ENCODE results near the gene B4GALT2. TPM values are rescaled to one million over a fixed set of nuclear protein-coding genes. Genes with fewer than 3 reads are reported as not detected.
A peak's percentile ranks its signal among the peaks of the same experiment; 100 is the strongest.

The B4GALT2 gene
- total and polyA plus RNA-seq, 2 of the 8 experiments (the other 6 are each of a cell fraction or from before 2014, with no cell fraction given): 56.5 to 121 TPM

DNA sequence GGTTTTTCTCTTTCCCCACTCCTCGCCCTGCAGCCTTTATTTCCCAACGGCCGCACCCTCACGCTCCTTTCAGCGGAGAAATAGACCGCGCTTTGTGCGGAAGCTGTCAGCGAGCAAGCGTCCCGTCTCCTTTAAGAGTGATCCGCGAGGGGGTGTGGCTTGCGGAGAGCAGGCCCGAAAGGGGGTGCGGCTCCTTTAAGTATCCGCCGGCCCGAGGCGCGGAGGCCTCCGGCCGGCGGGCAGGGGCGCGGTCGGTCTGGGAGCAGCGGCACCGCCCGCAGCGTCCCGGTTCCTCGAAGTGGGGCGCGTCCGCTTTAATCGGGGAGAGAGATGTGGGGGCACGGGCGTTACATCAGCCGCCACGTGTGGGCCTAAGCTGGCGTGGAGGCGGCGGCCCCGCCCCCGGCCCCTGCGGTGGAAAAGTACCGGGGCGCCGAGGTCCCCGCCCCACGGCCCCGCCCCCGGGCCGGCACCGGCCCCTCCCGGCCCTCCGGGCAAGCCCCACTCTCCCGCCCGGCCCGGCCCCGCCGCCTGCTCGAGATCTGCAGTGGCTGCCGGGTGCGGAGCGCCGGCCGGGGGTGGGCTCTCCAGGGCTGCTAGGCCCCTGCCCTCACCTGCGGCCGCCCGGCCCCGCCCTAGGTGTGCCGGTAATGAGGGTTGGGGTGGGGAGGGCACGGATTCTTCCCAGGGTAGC, 51.0 kb downstream of the B4GALT2 start:
- no peak overlapping the region for H2BK15ac ChIP-seq (ENCODE audit: low read length)
- peak overlapping the region; percentile 78 to 96 (median 86) for H3K4me3 ChIP-seq (ENCODE audit: extremely low read depth in 1 of 4, insufficient read depth in 2 of 4, low read depth in 3 of 4, low read length in 4 of 4)
- no peak overlapping the region for H3K4ac ChIP-seq (replicated peaks; ENCODE audit: insufficient read length, low read depth, low read length)
- peak overlapping the region; percentile 95 for H3K56ac ChIP-seq (replicated peaks; ENCODE audit: insufficient read length, low read depth, low read length)
- H2BK20ac ChIP-seq (ENCODE audit: low read length): no peak overlapping the region
- WGBS, 2 experiments (ENCODE audit: extremely low coverage in 1 of 2, insufficient coverage in 1 of 2, insufficient read length in 1 of 2, insufficient replicate concordance in 2 of 2, low coverage in 1 of 2, low lambda C conversion rate in 2 of 2, missing lambda C conversion rate in 1 of 2): 2% methylated on average over 49 of the region's 75 CpGs; no CpG with 5 or more reads in 1 of the 2 experiments
- peak overlapping the region; percentile 97 to 99 for H3K4me2 ChIP-seq (ENCODE audit: insufficient read depth in 1 of 2, low read depth in 2 of 2, low read length in 2 of 2)
- peak overlapping the region; percentile 76; the same call in 1 of the 2 replicates for H4K8ac ChIP-seq (ENCODE audit: extremely low read depth, insufficient read depth, low read length)
- no peaks in the 10 kb centered on the region for H3K9me3 ChIP-seq (ENCODE audit: insufficient read depth in 2 of 2, low read depth in 1 of 2, low read length in 1 of 2)
- no peak overlapping the region for H2AK5ac ChIP-seq (ENCODE audit: low read depth, low read length)
- peak overlapping the region; percentile 62 to 79 (median 74) for H3K9ac ChIP-seq (replicated peaks in 1 of 4; ENCODE audit: extremely low read depth in 1 of 4, low read depth in 3 of 4, low read length in 3 of 4)
- H4K5ac ChIP-seq (ENCODE audit: insufficient read length, low read depth, low read length): peak overlapping the region; percentile 86
- H3K4me1 ChIP-seq (replicated peaks in 1 of 4; ENCODE audit: control insufficient read depth in 3 of 4, insufficient read depth in 4 of 4, low read length in 3 of 4): peaks cover 12 to 28% (median 18%) of the 10 kb centered on the region in 4 experiments
- H3K79me2 ChIP-seq (ENCODE audit: control insufficient read depth in 1 of 2, insufficient read depth in 2 of 2, low read length in 2 of 2): peaks cover 0 to 24% of the 10 kb centered on the region in 2 experiments; a peak in 2 of 4 replicates
- H3K27ac ChIP-seq (ENCODE audit: low read depth, low read length): peak overlapping the region; percentile 73; the same call in 1 of the 2 replicates
- no peak overlapping the region for H2BK12ac ChIP-seq (ENCODE audit: low read depth, low read length)
- DNase-seq (ENCODE audit: low read depth in 1 of 2, low spot score in 2 of 2) (peak in 1 of 2 experiments; percentile 92), FAIRE-seq (peak; percentile 79)
- no peaks in the 10 kb centered on the region for H3K36me3 ChIP-seq (ENCODE audit: control insufficient read depth in 2 of 4, insufficient read depth in 4 of 4, low read length in 3 of 4)
- peaks cover 4% of the 10 kb centered on the region; the same call in 1 of the 2 replicates for H3K23me2 ChIP-seq (ENCODE audit: low read depth, low read length)
- H3K18ac ChIP-seq (ENCODE audit: extremely low read depth, low read length): peak overlapping the region; percentile 98
- H2BK5ac ChIP-seq (ENCODE audit: low read depth, low read length): peak overlapping the region; percentile 88; the same call in 1 of the 2 replicates
- no peak overlapping the region for H3K23ac ChIP-seq (ENCODE audit: insufficient read length)
- H2BK120ac ChIP-seq (replicated peaks; ENCODE audit: low read depth, low read length): no peak overlapping the region
- CTCF ChIA-PET (ENCODE audit: partially characterized antibody): interaction anchor here (1.5 to 13.5 kb wide), 6 partner anchors 14 to 84 kb away, joined by 4 to 239 read pairs (median 86); partner anchors contain the start of gene DPH2
- peaks cover 3 to 6% of the 10 kb centered on the region in 2 experiments for H4K20me1 ChIP-seq (replicated peaks in 1 of 2; ENCODE audit: control insufficient read depth in 1 of 2, insufficient read depth in 2 of 2, low read length in 2 of 2)
- peaks cover 5% of the 10 kb centered on the region for H3K79me1 ChIP-seq (ENCODE audit: low read depth, low read length)
- no peak overlapping the region for H3K14ac ChIP-seq (ENCODE audit: insufficient read length)
- H3K27me3 ChIP-seq (replicated peaks in 1 of 4; ENCODE audit: control insufficient read depth in 3 of 4, extremely low read depth in 1 of 4, insufficient read depth in 3 of 4, low read length in 3 of 4): no peaks in the 10 kb centered on the region
- POLR2A ChIA-PET (ENCODE audit: partially characterized antibody): interaction anchor here (0.6 to 26.2 kb wide), 17 partner anchors 13 to 701 kb away, joined by 3 to 544 read pairs (median 5); partner anchors contain the start of genes ATP6V0B, DMAP1, KDM4A and RNU5D-1
- H4K91ac ChIP-seq (replicated peaks; ENCODE audit: insufficient read length, low read length): peak overlapping the region; percentile 61
- no peak overlapping the region for H2AFZ ChIP-seq (ENCODE audit: low read length)
- TF ChIP-seq ASH2L (IDR thresholded peaks at IDR 0.05; ENCODE audit: low read length) (no peak), SAP30 (IDR thresholded peaks at IDR 0.05; ENCODE audit: insufficient read depth, insufficient replicate concordance, low read length) (peak; percentile 96), SIN3A (conservative IDR thresholded peaks at IDR 0.05 in 1 of 2, IDR thresholded peaks at IDR 0.05 in 1 of 2; ENCODE audit: low read depth in 1 of 2, low read length in 2 of 2) (peak; percentile 84 to 98; a peak in 3 of 4 replicates), RBBP5 (IDR thresholded peaks at IDR 0.05; ENCODE audit: borderline replicate concordance, low read depth, low read length) (0 out of 2 replicates have a peak, but pooled peaks have one; percentile 34), TAF1 (IDR thresholded peaks at IDR 0.05; ENCODE audit: low read depth, low read length) (peak; percentile 52), TAF7 (optimal IDR thresholded peaks at IDR 0.05; ENCODE audit: borderline replicate concordance, low read depth, low read length) (peak; percentile 64), SP1 (IDR thresholded peaks at IDR 0.05; ENCODE audit: low read depth, low read length) (0 out of 2 replicates have a peak, but pooled peaks have one; percentile 14), EGR1 (IDR thresholded peaks at IDR 0.05; ENCODE audit: borderline replicate concordance, low read depth, low read length) (no peak), JUN (IDR thresholded peaks at IDR 0.05; ENCODE audit: low read depth, low read length) (no peak), PHF8 (conservative IDR thresholded peaks at IDR 0.05; ENCODE audit: low read depth, low read length) (peak; percentile 74)
- TF ChIP-seq, protein P1, sequence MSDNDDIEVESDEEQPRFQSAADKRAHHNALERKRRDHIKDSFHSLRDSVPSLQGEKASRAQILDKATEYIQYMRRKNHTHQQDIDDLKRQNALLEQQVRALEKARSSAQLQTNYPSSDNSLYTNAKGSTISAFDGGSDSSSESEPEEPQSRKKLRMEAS (IDR thresholded peaks at IDR 0.05): peak; percentile 80

Data from H1 (cell line).